Measurements from ENCODE around the gene PSMC1. TPM values are rescaled to one million over a fixed set of nuclear protein-coding genes. Genes with fewer than 3 reads are reported as not detected.

PSMC1 gene
- total RNA-seq, 4 donors from 2014 or later = 24.4 to 51.9 (median 40.9) TPM

DNA sequence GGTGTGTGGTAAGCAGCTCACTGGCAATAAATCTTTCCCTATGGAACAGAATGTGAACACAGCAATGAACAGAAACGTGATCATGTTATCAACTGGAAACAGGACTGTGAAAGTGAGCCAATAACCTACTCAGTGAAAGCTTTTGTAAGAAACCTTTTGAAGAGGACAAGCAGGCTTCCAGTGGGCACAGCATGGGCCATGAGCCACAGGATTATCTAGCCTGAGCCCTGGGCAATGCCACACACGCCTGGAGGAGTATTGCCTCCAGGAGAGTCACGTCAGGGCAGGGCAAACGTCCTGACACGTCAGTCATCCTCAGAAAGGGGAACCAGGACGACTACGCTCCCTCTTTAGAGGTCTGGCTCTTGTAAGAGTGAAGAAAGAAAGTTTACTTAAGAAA, 43.1 kb downstream of the PSMC1 start:
- DNase-seq = no peak
- H3K9me3 ChIP-seq = no peaks in the 10 kb centered on the region
- peaks cover 0 to 15% (median 3%) of the 10 kb centered on the region in 4 donors for H3K4me1 ChIP-seq
- H3K36me3 ChIP-seq = peaks cover 0 to 43% (median 0%) of the 10 kb centered on the region in 3 donors
- H3K27me3 ChIP-seq = no peaks in the 10 kb centered on the region
- TF ChIP-seq, protein P1, sequence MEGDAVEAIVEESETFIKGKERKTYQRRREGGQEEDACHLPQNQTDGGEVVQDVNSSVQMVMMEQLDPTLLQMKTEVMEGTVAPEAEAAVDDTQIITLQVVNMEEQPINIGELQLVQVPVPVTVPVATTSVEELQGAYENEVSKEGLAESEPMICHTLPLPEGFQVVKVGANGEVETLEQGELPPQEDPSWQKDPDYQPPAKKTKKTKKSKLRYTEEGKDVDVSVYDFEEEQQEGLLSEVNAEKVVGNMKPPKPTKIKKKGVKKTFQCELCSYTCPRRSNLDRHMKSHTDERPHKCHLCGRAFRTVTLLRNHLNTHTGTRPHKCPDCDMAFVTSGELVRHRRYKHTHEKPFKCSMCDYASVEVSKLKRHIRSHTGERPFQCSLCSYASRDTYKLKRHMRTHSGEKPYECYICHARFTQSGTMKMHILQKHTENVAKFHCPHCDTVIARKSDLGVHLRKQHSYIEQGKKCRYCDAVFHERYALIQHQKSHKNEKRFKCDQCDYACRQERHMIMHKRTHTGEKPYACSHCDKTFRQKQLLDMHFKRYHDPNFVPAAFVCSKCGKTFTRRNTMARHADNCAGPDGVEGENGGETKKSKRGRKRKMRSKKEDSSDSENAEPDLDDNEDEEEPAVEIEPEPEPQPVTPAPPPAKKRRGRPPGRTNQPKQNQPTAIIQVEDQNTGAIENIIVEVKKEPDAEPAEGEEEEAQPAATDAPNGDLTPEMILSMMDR (IDR thresholded peaks at IDR 0.05) = no peak
- no peak overlapping the region for H3K4me3 ChIP-seq
- H3K27ac ChIP-seq = no peak overlapping the region

DNA sequence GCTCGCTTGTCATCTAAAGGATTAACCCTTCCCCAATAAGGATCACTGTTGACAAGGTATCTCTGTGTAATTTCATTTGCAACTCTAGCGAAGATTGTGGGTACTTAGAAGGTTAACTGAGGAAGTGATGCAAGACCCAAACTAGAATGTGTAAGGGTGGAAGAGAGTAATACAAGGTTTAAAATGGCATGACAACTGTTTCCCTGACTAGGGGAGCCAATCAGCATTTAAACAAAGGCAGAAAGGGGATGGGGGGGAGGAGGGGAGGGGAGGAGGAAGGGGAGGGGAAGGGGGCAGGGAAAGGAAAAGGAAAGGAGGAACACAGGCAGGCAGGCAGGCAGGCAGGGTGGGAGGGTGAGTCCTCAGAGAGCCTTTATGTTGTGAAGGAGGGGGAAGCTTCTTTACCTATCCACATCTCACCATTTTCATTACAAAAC, 44.3 kb downstream of the PSMC1 start:
- Histone ChIP-seq H3K4me3 (no peak overlapping the region), H3K4me1 (peaks cover 0 to 15% (median 3%) of the 10 kb centered on the region in 4 donors), H3K9me3 (no peaks in the 10 kb centered on the region), H3K27ac (peak overlapping the region in 1 of 4 donors; percentile 16), H3K36me3 (peaks cover 0 to 42% (median 0%) of the 10 kb centered on the region in 3 donors), H3K27me3 (no peaks in the 10 kb centered on the region)
- TF ChIP-seq, protein P1 (IDR thresholded peaks at IDR 0.05) = no peak
- no peak for TF ChIP-seq POLR2A (IDR thresholded peaks at IDR 0.05)
- DNase-seq = no peak

DNA sequence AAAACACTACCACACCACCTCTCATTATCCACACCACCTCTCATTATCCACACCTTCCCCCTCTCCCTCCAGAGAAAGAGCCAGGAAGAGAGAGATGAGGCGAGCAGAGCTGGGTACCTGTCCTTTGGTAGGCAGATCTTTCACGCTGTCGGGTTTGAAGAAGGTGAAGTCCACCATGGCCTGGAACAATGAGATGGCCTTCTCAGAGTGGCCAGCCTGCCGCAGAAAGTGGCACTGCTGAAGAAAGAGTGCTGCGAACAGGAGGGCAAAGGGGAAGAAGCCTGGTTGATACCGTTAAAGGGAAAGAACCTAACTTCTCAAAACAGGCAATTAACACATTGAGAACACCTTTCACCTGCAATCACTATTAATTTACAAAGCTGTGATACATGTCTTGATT, 44.8 kb downstream of the PSMC1 start:
- H3K27ac ChIP-seq = peak overlapping the region in 1 of 4 donors; percentile 16
- H3K9me3 ChIP-seq = no peaks in the 10 kb centered on the region
- TF ChIP-seq, protein P1 (IDR thresholded peaks at IDR 0.05) = no peak
- TF ChIP-seq POLR2A (IDR thresholded peaks at IDR 0.05) = no peak
- H3K4me1 ChIP-seq = peaks cover 0 to 15% (median 3%) of the 10 kb centered on the region in 4 donors
- H3K36me3 ChIP-seq = peaks cover 0 to 45% (median 0%) of the 10 kb centered on the region in 3 donors
- DNase-seq = no peak
- H3K4me3 ChIP-seq = no peak overlapping the region
- H3K27me3 ChIP-seq = no peaks in the 10 kb centered on the region

DNA sequence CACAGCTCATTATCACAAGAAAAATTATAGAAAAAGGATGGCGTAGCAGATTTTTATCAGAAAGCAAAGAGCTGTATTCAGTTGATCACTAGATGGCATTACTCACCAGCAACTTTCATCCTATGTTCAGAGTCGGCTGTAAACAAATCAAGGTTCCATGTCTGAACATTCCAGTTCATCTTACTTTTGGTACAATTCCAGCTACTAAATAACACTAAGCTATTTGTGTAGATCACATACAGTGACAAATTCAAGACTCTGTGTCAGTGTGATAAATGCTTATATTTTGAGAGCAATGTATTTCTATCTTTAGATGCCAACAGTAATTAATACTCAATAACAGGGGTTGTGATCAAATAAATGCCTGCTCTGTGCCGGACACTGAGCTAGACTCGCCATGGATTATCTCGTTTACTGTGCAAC, 45.3 kb downstream of the PSMC1 start:
- H3K27me3 ChIP-seq = no peaks in the 10 kb centered on the region
- DNase-seq = no peak
- no peaks in the 10 kb centered on the region for H3K9me3 ChIP-seq
- peaks cover 0 to 45% (median 0%) of the 10 kb centered on the region in 3 donors for H3K36me3 ChIP-seq
- H3K4me1 ChIP-seq = peaks cover 0 to 15% (median 3%) of the 10 kb centered on the region in 4 donors
- H3K4me3 ChIP-seq = no peak overlapping the region
- H3K27ac ChIP-seq = peak overlapping the region in 2 of 4 donors; percentile 73 to 77
- TF ChIP-seq, protein P1 (IDR thresholded peaks at IDR 0.05) = peak in 5 of 6 experiments; percentile 9 to 83 (median 72)
- TF ChIP-seq POLR2A (IDR thresholded peaks at IDR 0.05) = no peak

DNA sequence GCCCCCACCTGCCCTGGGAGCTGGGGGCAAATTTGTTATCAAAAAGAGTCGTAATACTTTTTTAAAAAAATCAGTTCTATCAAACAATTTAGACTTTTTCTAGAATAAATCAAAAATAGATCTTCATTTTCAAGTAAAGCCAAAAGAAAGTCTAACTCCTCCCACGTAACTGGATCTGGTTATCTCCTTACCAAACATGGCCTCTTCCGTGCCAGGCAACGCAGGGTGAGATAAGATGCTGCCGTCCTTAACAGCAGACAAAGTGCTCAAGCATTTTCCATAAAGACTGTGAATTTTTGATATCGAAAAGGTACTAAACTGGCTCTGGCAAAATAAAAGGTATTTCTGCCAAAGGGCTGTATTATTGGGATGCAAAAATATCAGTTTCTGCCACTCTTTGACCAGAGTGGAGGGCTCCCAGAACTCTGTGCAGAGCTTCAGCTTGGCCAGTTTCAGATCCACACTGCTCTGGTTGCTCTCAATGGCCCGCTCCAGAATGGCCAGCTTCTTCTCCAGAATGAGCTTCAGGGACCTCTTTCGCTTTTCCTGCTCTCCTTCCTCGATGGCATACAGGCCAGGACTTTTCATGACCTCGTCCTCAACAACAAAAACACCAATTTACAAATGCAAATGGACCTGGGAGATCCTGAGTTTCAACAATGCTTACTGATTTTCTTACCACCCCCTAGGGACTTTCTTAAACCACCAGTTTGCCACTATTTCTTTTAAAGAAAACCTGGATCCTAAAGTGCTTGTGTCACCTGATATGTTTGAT, 46.4 kb downstream of the PSMC1 start:
- TF ChIP-seq, protein P1 (IDR thresholded peaks at IDR 0.05) = no peak
- no peak for TF ChIP-seq POLR2A (IDR thresholded peaks at IDR 0.05)
- DNase-seq = no peak
- no peaks in the 10 kb centered on the region for H3K9me3 ChIP-seq
- H3K27ac ChIP-seq = peak overlapping the region in 3 of 4 donors; percentile 19 to 77 (median 73)
- no peaks in the 10 kb centered on the region for H3K27me3 ChIP-seq
- no peak overlapping the region for H3K4me3 ChIP-seq
- H3K4me1 ChIP-seq = peaks cover 0 to 15% (median 3%) of the 10 kb centered on the region in 4 donors
- H3K36me3 ChIP-seq = peaks cover 0 to 35% (median 0%) of the 10 kb centered on the region in 3 donors
